Parathyroid adenoma (tissue), 2 donors: Measurements from ENCODE around the gene CDRT4.
"Not testable (repeated sequence)": the region's sequence is repeated elsewhere in the genome, so short reads cannot be mapped to it uniquely, and the experiment has no call there.

Experiments used
- H2AFZ ChIP-seq: fragments of 300-600 bp; sonication (generic); one replicate; pipeline ENCODE4 v1.7.0; 2017; ENCODE audit warnings: antibody characterized with exemption, mild to moderate bottlenecking
- H3K27ac ChIP-seq: fragments of 300-600 bp; sonication (generic); one replicate; pipeline ENCODE4 v1.7.0; 2017
- H3K27me3 ChIP-seq: fragments of 300-600 bp; sonication (generic); one replicate; pipeline ENCODE4 v1.7.0; 2017; ENCODE audit warnings: low read length; ENCODE audit not compliant: control insufficient read depth, insufficient read depth
- H3K36me3 ChIP-seq: fragments of 300-600 bp; sonication (generic); one replicate; pipeline ENCODE4 v1.7.0; 2017; ENCODE audit warnings: low read length; ENCODE audit not compliant: control insufficient read depth, insufficient read depth
- H3K4me1 ChIP-seq: fragments of 300-600 bp; sonication (generic); one replicate; pipeline ENCODE4 v1.7.0; 2017; ENCODE audit warnings: control low read depth
- H3K4me2 ChIP-seq: fragments of 300-600 bp; sonication (generic); one replicate; pipeline ENCODE4 v1.7.0; 2017; ENCODE audit warnings: low read length
- H3K4me3 ChIP-seq: fragments of 300-600 bp; sonication (generic); one replicate; pipeline ENCODE4 v1.7.0; 2017; ENCODE audit warnings: low read depth, low read length
- H3K79me2 ChIP-seq: fragments of 300-600 bp; sonication (generic); one replicate; pipeline ENCODE4 v1.7.0; 2017; ENCODE audit warnings: control low read depth
- H3K9ac ChIP-seq: fragments of 300-600 bp; sonication (generic); one replicate; pipeline ENCODE4 v1.7.0; 2017; ENCODE audit warnings: mild to moderate bottlenecking
- H3K9me3 ChIP-seq: fragments of 300-600 bp; sonication (generic); one replicate; pipeline ENCODE4 v1.7.0; 2017; ENCODE audit warnings: low read length; ENCODE audit not compliant: control insufficient read depth
- CTCF ChIP-seq: fragments of 300-600 bp; sonication (generic); IDR thresholded peaks from one replicate; pipeline ENCODE4 v1.7.0; 2017; ENCODE audit warnings: antibody characterized with exemption, mild to moderate bottlenecking
- donor health status: primary hyperparathyroidism.

CDRT4 gene

GRCh38 chr17:15441315-15441714 is 26.1 kb downstream of the CDRT4 start:
- Histone ChIP-seq H3K9ac (no peak overlapping the region), H3K36me3 (no peaks in the 10 kb centered on the region), H3K4me2 (no peak overlapping the region), H3K4me1 (peaks cover 3% of the 10 kb centered on the region), H3K79me2 (no peaks in the 10 kb centered on the region), H3K9me3 (no peaks in the 10 kb centered on the region), H3K27me3 (no peaks in the 10 kb centered on the region), H3K4me3 (no peak overlapping the region), H2AFZ (no peak overlapping the region), H3K27ac (no peak overlapping the region)
- TF ChIP-seq CTCF: no peak

GRCh38 chr17:15440347-15440746 is 27.1 kb downstream of the CDRT4 start:
- Histone ChIP-seq H3K27me3 (no peaks in the 10 kb centered on the region), H3K4me1 (peaks cover 3% of the 10 kb centered on the region), H3K79me2 (no peaks in the 10 kb centered on the region), H3K4me2 (no peak overlapping the region), H2AFZ (no peak overlapping the region), H3K27ac (no peak overlapping the region), H3K9ac (no peak overlapping the region), H3K9me3 (no peaks in the 10 kb centered on the region), H3K36me3 (no peaks in the 10 kb centered on the region), H3K4me3 (no peak overlapping the region)
- TF ChIP-seq CTCF: no peak

GRCh38 chr17:15439205-15439985 is 28.0 kb downstream of the CDRT4 start:
- H3K4me3 ChIP-seq, H3K9me3 ChIP-seq, H3K9ac ChIP-seq, H3K4me1 ChIP-seq, H2AFZ ChIP-seq, H3K79me2 ChIP-seq, H3K4me2 ChIP-seq, H3K27me3 ChIP-seq, H3K36me3 ChIP-seq, H3K27ac ChIP-seq: not testable (repeated sequence)

GRCh38 chr17:15438491-15439105 is 28.8 kb downstream of the CDRT4 start:
- TF ChIP-seq CTCF: no peak
- no peak overlapping the region for H3K4me2 ChIP-seq
- no peaks in the 10 kb centered on the region for H3K27me3 ChIP-seq
- no peak overlapping the region for H3K4me3 ChIP-seq
- no peaks in the 10 kb centered on the region for H3K4me1 ChIP-seq
- no peak overlapping the region for H3K27ac ChIP-seq
- H3K36me3 ChIP-seq: no peaks in the 10 kb centered on the region
- no peaks in the 10 kb centered on the region for H3K79me2 ChIP-seq
- H2AFZ ChIP-seq: no peak overlapping the region
- H3K9me3 ChIP-seq: no peaks in the 10 kb centered on the region
- no peak overlapping the region for H3K9ac ChIP-seq

- no peaks in the 10 kb centered on the region for H3K9me3 ChIP-seq
- no peaks in the 10 kb centered on the region for H3K79me2 ChIP-seq
- H3K27me3 ChIP-seq: no peaks in the 10 kb centered on the region
- H3K4me3 ChIP-seq: no peak overlapping the region
- no peaks in the 10 kb centered on the region for H3K4me1 ChIP-seq
- no peak overlapping the region for H3K9ac ChIP-seq
- H3K27ac ChIP-seq: no peak overlapping the region
- no peak for TF ChIP-seq CTCF
- no peaks in the 10 kb centered on the region for H3K36me3 ChIP-seq
- no peak overlapping the region for H2AFZ ChIP-seq
- no peak overlapping the region for H3K4me2 ChIP-seq
Measured at GRCh38 chr17:15437303-15437635, 30.2 kb downstream of the CDRT4 start.
